PC-9 (cell line): ENCODE results near the gene STEAP1B. TPM values are rescaled to one million over a fixed set of nuclear protein-coding genes. Genes with fewer than 3 reads are reported as not detected.

Experiments used
- BruUV-seq: library from RNA; stranded (reverse); fragments of 400-500 nt; replicated peaks from 2 replicates; lab custom pipeline; 2021; lab: Mats Ljungman, UMichigan
- CTCF ChIA-PET: fragments of 300-600 bp; sonication (Branson Sonifier 250); formaldehyde crosslinking; loops from one replicate; lab custom pipeline; 2022; ENCODE audit warnings: antibody characterized with exemption; lab: Charles Lee
- POLR2A ChIA-PET: fragments of 300-600 bp; sonication (Branson Sonifier 250); formaldehyde crosslinking; loops from one replicate; lab custom pipeline; 2022; ENCODE audit warnings: antibody characterized with exemption; ENCODE audit not compliant: unreplicated experiment; lab: Charles Lee
- DNase-seq, 2 experiments: peaks; one replicate each; pipeline versions ENCODE4 v3.0.0 to v3.0.0-alpha.2; 2015 to 2022; ENCODE audit warnings: mixed read lengths in 1 of 2
- H2AFZ ChIP-seq: fragments of 200-600 bp; sonication (generic); 2 replicates; pipeline ENCODE4 v1.8.1; 2017; ENCODE audit warnings: antibody characterized with exemption
- H3F3A ChIP-seq: fragments of 200-600 bp; sonication (generic); 2 replicates; pipeline ENCODE4 v1.8.1; 2017; ENCODE audit warnings: antibody characterized with exemption, mild to moderate bottlenecking, low read depth; ENCODE audit not compliant: insufficient read depth
- H3K27ac ChIP-seq: fragments of 200-600 bp; sonication (generic); 2 replicates; pipeline ENCODE4 v1.6.1; 2016; ENCODE audit warnings: mixed run types
- H3K27me3 ChIP-seq: fragments of 200-600 bp; sonication (generic); 2 replicates; pipeline ENCODE4 v1.6.1; 2016; ENCODE audit warnings: low read depth, mixed run types; ENCODE audit not compliant: insufficient read depth
- H3K36me3 ChIP-seq: fragments of 200-600 bp; sonication (generic); 2 replicates; pipeline ENCODE4 v1.6.1; 2016; ENCODE audit warnings: low read depth, mixed run types
- H3K4me1 ChIP-seq: fragments of 200-600 bp; sonication (generic); replicated peaks from 2 replicates; pipeline ENCODE4 v1.6.1; 2016; ENCODE audit warnings: mixed run types; ENCODE audit not compliant: insufficient read depth
- H3K4me2 ChIP-seq: fragments of 200-600 bp; sonication (generic); 2 replicates; pipeline ENCODE4 v1.6.1; 2017; ENCODE audit warnings: mixed run types
- H3K4me3 ChIP-seq: fragments of 200-600 bp; sonication (generic); 2 replicates; pipeline ENCODE4 v1.6.1; 2016; ENCODE audit warnings: mixed run types
- H3K79me2 ChIP-seq: fragments of 200-600 bp; sonication (generic); 2 replicates; pipeline ENCODE4 v1.6.1; 2017; ENCODE audit warnings: low read depth, mixed run types
- H3K9me2 ChIP-seq: fragments of 200-600 bp; sonication (generic); 2 replicates; pipeline ENCODE4 v1.8.1; 2017; ENCODE audit warnings: mild to moderate bottlenecking; ENCODE audit not compliant: insufficient read depth
- H3K9me3 ChIP-seq: fragments of 200-600 bp; sonication (generic); 2 replicates; pipeline ENCODE4 v1.8.1; 2016; ENCODE audit warnings: low read depth; ENCODE audit not compliant: insufficient read depth
- H4K20me1 ChIP-seq: fragments of 200-600 bp; sonication (generic); 2 replicates; pipeline ENCODE4 v1.8.1; 2017; ENCODE audit not compliant: insufficient read depth
- EZH2 ChIP-seq: fragments of 200-600 bp; sonication (generic); IDR thresholded peaks from 2 replicates; pipeline ENCODE4 v1.8.0; 2017; ENCODE audit warnings: antibody characterized with exemption, low read depth
- intact Hi-C: fragments of 100-400 bp; cut with micrococcal nuclease; formaldehyde crosslinking; loops from one replicate; pipeline ENCODE4 v1.10.0; 2022; ENCODE audit not compliant: unreplicated experiment
- total RNA-seq: library from RNA; stranded (reverse); gene quantifications from 2 replicates; pipeline ENCODE4 v1.2.3, GENCODE V29; 2021
- TF ChIP-seq, protein P1 (sequence below): fragments of 200-600 bp; sonication (generic); conservative IDR thresholded peaks from 2 replicates; pipeline ENCODE4 v1.6.1; 2017; ENCODE audit warnings: mixed run types, antibody characterized with exemption, mild to moderate bottlenecking, moderate library complexity

Gene STEAP1B
- total RNA-seq, 1 experiment from 2014 or later: 0.35 TPM

DNA sequence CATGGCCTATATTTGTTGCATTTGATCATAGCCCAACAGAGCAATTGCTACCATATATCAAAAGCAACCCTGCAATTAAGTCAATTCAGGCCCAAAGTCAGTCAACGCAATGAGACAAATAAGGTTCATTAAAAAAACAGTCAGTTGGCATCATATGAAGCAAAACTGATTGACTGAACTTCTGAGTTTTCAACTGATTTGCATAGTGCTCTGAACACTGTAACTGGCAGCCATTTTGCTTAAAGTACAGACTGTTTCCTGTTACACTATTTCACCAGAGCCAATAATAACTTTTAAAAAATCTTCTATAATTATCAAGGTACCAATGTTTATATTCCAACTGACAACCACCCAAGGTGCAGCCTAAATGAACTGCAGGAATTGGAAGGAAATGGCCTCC is 74.6 kb downstream of the STEAP1B start:
- Histone ChIP-seq H3K4me2 (no peak overlapping the region), H3F3A (no peaks in the 10 kb centered on the region; the same call in 1 of the 2 replicates), H3K79me2 (no peaks in the 10 kb centered on the region), H3K4me3 (no peak overlapping the region), H3K4me1 (peaks cover 15% of the 10 kb centered on the region), H2AFZ (peak overlapping the region; percentile 6; the same call in 1 of the 2 replicates), H3K9me3 (no peaks in the 10 kb centered on the region), H4K20me1 (no peaks in the 10 kb centered on the region), H3K36me3 (no peaks in the 10 kb centered on the region), H3K27me3 (no peaks in the 10 kb centered on the region), H3K9me2 (0 out of 2 replicates have a peak, but pooled peaks cover 5% of the 10 kb centered on the region), H3K27ac (no peak overlapping the region)
- CTCF ChIA-PET: no interaction called here
- DNase-seq: no peak
- TF ChIP-seq, protein P1, sequence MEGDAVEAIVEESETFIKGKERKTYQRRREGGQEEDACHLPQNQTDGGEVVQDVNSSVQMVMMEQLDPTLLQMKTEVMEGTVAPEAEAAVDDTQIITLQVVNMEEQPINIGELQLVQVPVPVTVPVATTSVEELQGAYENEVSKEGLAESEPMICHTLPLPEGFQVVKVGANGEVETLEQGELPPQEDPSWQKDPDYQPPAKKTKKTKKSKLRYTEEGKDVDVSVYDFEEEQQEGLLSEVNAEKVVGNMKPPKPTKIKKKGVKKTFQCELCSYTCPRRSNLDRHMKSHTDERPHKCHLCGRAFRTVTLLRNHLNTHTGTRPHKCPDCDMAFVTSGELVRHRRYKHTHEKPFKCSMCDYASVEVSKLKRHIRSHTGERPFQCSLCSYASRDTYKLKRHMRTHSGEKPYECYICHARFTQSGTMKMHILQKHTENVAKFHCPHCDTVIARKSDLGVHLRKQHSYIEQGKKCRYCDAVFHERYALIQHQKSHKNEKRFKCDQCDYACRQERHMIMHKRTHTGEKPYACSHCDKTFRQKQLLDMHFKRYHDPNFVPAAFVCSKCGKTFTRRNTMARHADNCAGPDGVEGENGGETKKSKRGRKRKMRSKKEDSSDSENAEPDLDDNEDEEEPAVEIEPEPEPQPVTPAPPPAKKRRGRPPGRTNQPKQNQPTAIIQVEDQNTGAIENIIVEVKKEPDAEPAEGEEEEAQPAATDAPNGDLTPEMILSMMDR: no peak
- no peak for TF ChIP-seq EZH2
- no TSS peak for BruUV-seq
- POLR2A ChIA-PET: no interaction called here
- intact Hi-C loops: no loop called here

DNA sequence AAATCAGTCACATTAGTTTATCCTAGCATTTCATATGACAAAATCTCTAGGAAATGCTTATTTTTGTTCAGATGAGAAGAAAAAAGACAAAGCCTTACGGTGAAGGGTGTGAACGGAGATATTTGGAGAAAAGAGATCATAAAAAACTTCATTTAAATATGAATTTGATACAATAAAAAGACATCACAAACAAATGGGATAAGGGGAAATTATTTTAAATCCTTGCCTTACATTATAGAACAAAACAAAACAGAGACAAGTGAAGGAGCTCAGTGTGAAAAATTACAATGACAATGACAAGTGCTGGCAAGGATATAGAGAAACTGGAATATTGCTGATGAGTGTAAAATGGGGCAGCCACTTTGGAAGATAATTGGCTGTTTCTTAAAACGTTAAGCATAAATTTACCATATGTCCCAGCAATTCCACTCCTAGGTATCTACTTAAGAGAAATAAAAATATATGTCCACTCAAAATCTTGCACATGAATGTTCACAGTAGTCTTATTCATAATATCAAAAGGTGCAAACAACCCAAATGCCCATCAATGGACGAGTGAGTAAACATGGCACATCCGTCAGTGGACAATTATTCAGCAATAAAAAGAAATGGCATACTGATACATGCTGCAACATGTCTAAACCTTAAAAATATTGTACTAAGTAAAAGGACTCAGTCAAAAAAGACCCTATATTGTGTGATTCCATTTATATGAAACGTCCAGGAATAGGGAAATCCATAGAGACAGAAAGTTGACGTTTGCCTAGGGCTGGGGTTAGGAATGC is 77.0 kb downstream of the STEAP1B start:
- intact Hi-C loops: no loop called here
- DNase-seq: no peak
- TF ChIP-seq, protein P1: no peak
- no peak for TF ChIP-seq EZH2
- Histone ChIP-seq H4K20me1 (no peaks in the 10 kb centered on the region), H3K9me2 (no peaks in the 10 kb centered on the region), H3F3A (no peaks in the 10 kb centered on the region; the same call in 1 of the 2 replicates), H3K27ac (no peak overlapping the region), H3K9me3 (no peaks in the 10 kb centered on the region), H3K4me3 (no peak overlapping the region), H3K4me1 (no peaks in the 10 kb centered on the region), H3K4me2 (no peak overlapping the region), H3K36me3 (no peaks in the 10 kb centered on the region), H3K79me2 (no peaks in the 10 kb centered on the region), H3K27me3 (no peaks in the 10 kb centered on the region), H2AFZ (no peak overlapping the region)
- ChIA-PET CTCF (no interaction called here), POLR2A (no interaction called here)
- BruUV-seq: no TSS peak

DNA sequence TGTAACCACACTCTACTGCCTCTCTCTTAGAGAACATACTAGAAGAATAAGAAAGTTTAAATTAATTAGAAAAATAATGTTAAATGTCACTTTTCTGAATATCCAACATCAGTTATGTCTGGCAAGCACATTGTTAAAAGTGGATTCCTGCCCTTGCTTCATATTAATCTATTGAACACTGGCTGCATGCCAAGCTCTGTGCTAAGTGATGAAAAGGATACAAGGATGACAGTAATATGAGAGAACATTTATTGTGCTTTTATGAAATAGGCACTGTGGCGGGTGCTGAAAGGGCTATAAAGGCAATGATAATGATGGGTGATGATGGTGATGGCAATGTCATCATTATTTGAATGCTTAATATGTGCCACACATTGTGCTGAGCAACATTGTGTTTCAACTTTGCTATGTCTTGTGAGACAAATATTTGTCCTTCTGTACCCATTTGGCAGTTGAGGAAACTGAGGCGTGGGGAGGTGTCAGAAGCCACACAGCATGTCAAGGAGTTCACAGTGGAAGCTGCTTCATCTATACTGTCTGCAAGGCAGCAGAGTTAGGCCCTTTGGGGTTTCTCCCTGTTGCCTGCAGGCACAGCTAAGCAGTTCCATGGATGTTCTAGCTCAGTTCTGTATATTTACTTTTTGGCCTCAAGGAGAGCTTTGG is 78.9 kb downstream of the STEAP1B start:
- H3K27ac ChIP-seq: no peak overlapping the region
- H3K9me3 ChIP-seq: no peaks in the 10 kb centered on the region
- DNase-seq: no peak
- no peak overlapping the region for H3K4me2 ChIP-seq
- CTCF ChIA-PET: no interaction called here
- H2AFZ ChIP-seq: no peak overlapping the region
- BruUV-seq: no TSS peak
- H3K79me2 ChIP-seq: no peaks in the 10 kb centered on the region
- H3F3A ChIP-seq: no peaks in the 10 kb centered on the region
- H3K27me3 ChIP-seq: no peaks in the 10 kb centered on the region
- no peaks in the 10 kb centered on the region for H3K9me2 ChIP-seq
- no peaks in the 10 kb centered on the region for H3K4me1 ChIP-seq
- no peaks in the 10 kb centered on the region for H3K36me3 ChIP-seq
- H4K20me1 ChIP-seq: no peaks in the 10 kb centered on the region
- H3K4me3 ChIP-seq: no peak overlapping the region
- no peak for TF ChIP-seq EZH2
- TF ChIP-seq, protein P1: no peak
- intact Hi-C loops: no loop called here
- POLR2A ChIA-PET: no interaction called here
